ENCODE measurements around the gene DHX16. TPM values are rescaled to one million over a fixed set of nuclear protein-coding genes. Genes with fewer than 3 reads are reported as not detected.
A peak's percentile ranks its signal among the peaks of the same experiment; 100 is the strongest.

Gene DHX16
- total RNA-seq, 1 experiment from 2014 or later, result 46.4 TPM

- no peak for TF ChIP-seq EZH2 (IDR thresholded peaks at IDR 0.05; ENCODE audit: borderline replicate concordance, low read depth, low read length, poor library complexity, severe bottlenecking)
- TF ChIP-seq, protein P1, sequence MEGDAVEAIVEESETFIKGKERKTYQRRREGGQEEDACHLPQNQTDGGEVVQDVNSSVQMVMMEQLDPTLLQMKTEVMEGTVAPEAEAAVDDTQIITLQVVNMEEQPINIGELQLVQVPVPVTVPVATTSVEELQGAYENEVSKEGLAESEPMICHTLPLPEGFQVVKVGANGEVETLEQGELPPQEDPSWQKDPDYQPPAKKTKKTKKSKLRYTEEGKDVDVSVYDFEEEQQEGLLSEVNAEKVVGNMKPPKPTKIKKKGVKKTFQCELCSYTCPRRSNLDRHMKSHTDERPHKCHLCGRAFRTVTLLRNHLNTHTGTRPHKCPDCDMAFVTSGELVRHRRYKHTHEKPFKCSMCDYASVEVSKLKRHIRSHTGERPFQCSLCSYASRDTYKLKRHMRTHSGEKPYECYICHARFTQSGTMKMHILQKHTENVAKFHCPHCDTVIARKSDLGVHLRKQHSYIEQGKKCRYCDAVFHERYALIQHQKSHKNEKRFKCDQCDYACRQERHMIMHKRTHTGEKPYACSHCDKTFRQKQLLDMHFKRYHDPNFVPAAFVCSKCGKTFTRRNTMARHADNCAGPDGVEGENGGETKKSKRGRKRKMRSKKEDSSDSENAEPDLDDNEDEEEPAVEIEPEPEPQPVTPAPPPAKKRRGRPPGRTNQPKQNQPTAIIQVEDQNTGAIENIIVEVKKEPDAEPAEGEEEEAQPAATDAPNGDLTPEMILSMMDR (conservative IDR thresholded peaks at IDR 0.05; ENCODE audit: low read depth, low read length), result no peak
- Histone ChIP-seq H3K27ac (ENCODE audit: low read depth, low read length, poor library complexity, severe bottlenecking) (peak overlapping the region; percentile 80), H3K4me1 (ENCODE audit: insufficient read depth, low read length, poor library complexity, severe bottlenecking) (peaks cover 42% of the 10 kb centered on the region), H3K36me3 (ENCODE audit: insufficient read depth, low read length, poor library complexity, severe bottlenecking) (peaks cover 13% of the 10 kb centered on the region), H3K4me3 (ENCODE audit: low read depth, low read length, poor library complexity, severe bottlenecking) (peak overlapping the region; percentile 88), H3K27me3 (replicated peaks; ENCODE audit: insufficient read depth, low read depth, low read length, poor library complexity) (no peaks in the 10 kb centered on the region), H3K9me3 (ENCODE audit: low read depth, low read length, poor library complexity, severe bottlenecking) (no peaks in the 10 kb centered on the region)
- DNase-seq (ENCODE audit: low spot score), result no peak
- intact Hi-C loops (cut with micrococcal nuclease; ENCODE audit: unreplicated experiment), result no loop called here
- POLR2A ChIA-PET (ENCODE audit: low non-redundant PET), result no interaction called here
- BruUV-seq (replicated peaks), result no TSS peak
- CTCF ChIA-PET, result interaction anchor here (1.1 kb wide), 1 partner anchor 49 kb away, joined by 5 read pairs; no protein-coding TSS in a partner anchor
These were observed 8.9 kb upstream of the DHX16 start for GRCh38 chr6:30681766-30682142.

GRCh38 chr6:30679765-30680535 lies 7.1 kb upstream of the DHX16 start:
- CTCF ChIA-PET, result interaction anchor here (0.7 to 1.5 kb wide), 3 partner anchors 25 to 407 kb away, joined by 3 to 30 read pairs (median 12); no protein-coding TSS in a partner anchor
- POLR2A ChIA-PET (ENCODE audit: low non-redundant PET), result interaction anchor here (1.2 kb wide), 1 partner anchor 42 kb away, joined by 4 read pairs; no protein-coding TSS in a partner anchor
- Histone ChIP-seq H3K36me3 (ENCODE audit: insufficient read depth, low read length, poor library complexity, severe bottlenecking) (peaks cover 20% of the 10 kb centered on the region), H3K27ac (ENCODE audit: low read depth, low read length, poor library complexity, severe bottlenecking) (peak overlapping the region; percentile 43), H3K9me3 (ENCODE audit: low read depth, low read length, poor library complexity, severe bottlenecking) (no peaks in the 10 kb centered on the region), H3K27me3 (replicated peaks; ENCODE audit: insufficient read depth, low read depth, low read length, poor library complexity) (no peaks in the 10 kb centered on the region), H3K4me3 (ENCODE audit: low read depth, low read length, poor library complexity, severe bottlenecking) (no peak overlapping the region), H3K4me1 (ENCODE audit: insufficient read depth, low read length, poor library complexity, severe bottlenecking) (peaks cover 31% of the 10 kb centered on the region)
- no TSS peak for BruUV-seq (replicated peaks)
- no peak for TF ChIP-seq EZH2 (IDR thresholded peaks at IDR 0.05; ENCODE audit: borderline replicate concordance, low read depth, low read length, poor library complexity, severe bottlenecking)
- TF ChIP-seq, protein P1 (conservative IDR thresholded peaks at IDR 0.05; ENCODE audit: low read depth, low read length), result no peak
- intact Hi-C loops (cut with micrococcal nuclease; ENCODE audit: unreplicated experiment), result loop anchor here (1.0 to 10.0 kb wide), 4 partner anchors 42 to 407 kb away; partner anchors contain the start of gene HLA-E
- no peak for DNase-seq (ENCODE audit: low spot score)

GRCh38 chr6:30678964-30679726 lies 6.3 kb upstream of the DHX16 start:
- peak; percentile 89 for DNase-seq (ENCODE audit: low spot score)
- peaks cover 20% of the 10 kb centered on the region for H3K36me3 ChIP-seq (ENCODE audit: insufficient read depth, low read length, poor library complexity, severe bottlenecking)
- CTCF ChIA-PET, result interaction anchor here (0.6 to 1.5 kb wide), 15 partner anchors 9 to 818 kb away, joined by 3 to 30 read pairs (median 5); partner anchors contain the start of genes MDC1 and VARS2
- H3K27me3 ChIP-seq (replicated peaks; ENCODE audit: insufficient read depth, low read depth, low read length, poor library complexity), result no peaks in the 10 kb centered on the region
- no TSS peak for BruUV-seq (replicated peaks)
- POLR2A ChIA-PET (ENCODE audit: low non-redundant PET), result interaction anchor here (0.6 to 1.2 kb wide), 2 partner anchors 43 to 183 kb away, joined by 4 read pairs; no protein-coding TSS in a partner anchor
- H3K27ac ChIP-seq (ENCODE audit: low read depth, low read length, poor library complexity, severe bottlenecking), result peak overlapping the region; percentile 43
- intact Hi-C loops (cut with micrococcal nuclease; ENCODE audit: unreplicated experiment), result loop anchor here (1.0 to 10.0 kb wide), 4 partner anchors 43 to 408 kb away; partner anchors contain the start of gene HLA-E
- TF ChIP-seq, protein P1 (conservative IDR thresholded peaks at IDR 0.05; ENCODE audit: low read depth, low read length), result peak; percentile 97
- no peak for TF ChIP-seq EZH2 (IDR thresholded peaks at IDR 0.05; ENCODE audit: borderline replicate concordance, low read depth, low read length, poor library complexity, severe bottlenecking)
- H3K9me3 ChIP-seq (ENCODE audit: low read depth, low read length, poor library complexity, severe bottlenecking), result no peaks in the 10 kb centered on the region
- H3K4me3 ChIP-seq (ENCODE audit: low read depth, low read length, poor library complexity, severe bottlenecking), result no peak overlapping the region
- H3K4me1 ChIP-seq (ENCODE audit: insufficient read depth, low read length, poor library complexity, severe bottlenecking), result peaks cover 23% of the 10 kb centered on the region

Data from A673 (cell line).